ENCODE data around the gene MAPRE3.

DNA sequence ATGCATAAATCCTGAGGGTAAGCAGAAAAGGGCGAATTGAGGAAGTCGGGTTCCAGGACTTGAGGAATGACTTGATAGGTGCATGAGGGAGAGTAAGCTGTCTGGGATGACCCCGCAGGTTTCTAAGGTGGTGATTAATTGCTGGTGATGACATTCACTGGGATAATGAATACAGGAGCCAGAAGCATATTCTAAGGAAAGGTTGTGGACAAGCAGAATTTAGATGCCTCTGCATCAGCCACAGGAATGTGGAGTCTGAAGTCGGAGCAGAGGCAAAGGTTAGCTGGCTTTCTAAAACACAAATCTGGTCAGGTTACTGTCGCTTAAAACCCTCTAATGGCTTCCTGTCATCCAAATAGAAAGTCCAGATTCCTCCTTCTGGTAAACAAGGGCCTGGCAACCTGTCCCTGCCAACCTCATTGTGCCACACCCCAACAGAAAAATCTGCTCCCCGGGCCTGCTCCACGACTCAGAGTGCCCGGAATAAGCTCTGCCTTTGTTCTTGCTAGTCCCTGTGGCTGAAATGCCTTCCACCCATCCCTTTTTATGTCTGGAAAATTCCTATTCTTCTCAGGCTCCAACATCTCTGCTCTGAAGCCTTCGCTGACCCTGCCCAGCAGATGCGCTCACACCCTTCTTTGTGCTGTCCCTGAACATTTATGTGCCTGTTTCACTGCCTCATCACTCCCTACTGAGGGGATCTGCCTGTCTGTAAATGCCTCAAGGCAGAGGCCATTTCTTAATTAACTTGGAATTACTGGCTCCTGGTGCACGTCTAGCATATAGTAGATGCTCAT is 51.0 kb downstream of the MAPRE3 start:
- TF ChIP-seq POLR2A (IDR thresholded peaks at IDR 0.05) (no peak), CTCF (IDR thresholded peaks at IDR 0.05) (no peak)
